ENCODE data around the gene SGPL1. TPM values are rescaled to one million over a fixed set of nuclear protein-coding genes. Genes with fewer than 3 reads are reported as not detected.

Gene SGPL1
- total RNA-seq, 3 donors from 2014 or later: 50.5 to 67.2 (median 55.5) TPM

DNA sequence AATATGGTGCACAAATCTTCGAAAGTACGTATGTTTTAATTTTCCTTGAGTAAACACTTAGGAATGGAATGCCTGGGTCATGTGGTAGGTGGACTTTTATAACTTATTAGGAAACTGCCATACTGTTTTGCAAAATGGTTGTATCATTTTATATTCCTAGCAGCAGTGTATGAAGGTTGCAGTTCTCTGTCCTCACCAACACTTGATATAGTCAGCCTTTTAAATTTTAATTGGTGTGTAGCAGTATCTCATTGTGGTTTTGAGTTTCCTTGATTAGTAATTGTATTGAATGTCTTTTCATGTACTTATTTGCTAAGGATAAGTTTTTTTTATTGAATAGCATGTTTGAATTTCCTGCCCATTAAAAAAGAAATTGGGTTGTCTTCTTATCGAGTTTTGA is 73.5 kb downstream of the SGPL1 start:
- intact Hi-C loops (cut with DNase I, micrococcal nuclease): no loop called here
- ATAC-seq: no peak

DNA sequence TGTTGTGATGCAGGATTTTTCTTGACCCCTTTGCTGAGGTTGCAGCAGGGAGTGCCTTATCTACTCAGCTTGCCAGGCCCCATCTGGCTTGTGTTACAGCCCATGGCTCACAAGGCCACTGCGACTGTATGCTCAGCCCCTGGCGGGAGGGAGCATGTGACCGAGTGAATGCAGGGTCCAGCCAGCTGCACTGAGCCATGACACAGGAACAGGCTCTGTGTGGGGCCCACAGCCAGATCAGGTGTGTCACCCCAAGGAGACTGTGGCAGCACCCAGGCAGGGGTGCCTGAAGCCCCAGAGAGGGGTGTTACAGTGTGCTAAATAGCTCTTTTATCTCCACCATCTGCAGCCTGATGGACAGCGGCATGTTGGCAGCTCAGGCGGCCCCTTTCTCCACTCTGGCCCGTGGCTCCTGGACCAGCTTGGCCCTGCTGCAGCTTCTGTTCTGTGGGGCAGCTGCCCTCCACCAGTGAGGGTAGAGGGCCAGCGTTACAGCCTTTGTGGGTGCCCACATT is 75.2 kb downstream of the SGPL1 start:
- intact Hi-C loops (cut with DNase I, micrococcal nuclease): no loop called here
- DNase-seq (no peak), ATAC-seq (no peak)
- Histone ChIP-seq H3K4me3 (no peak overlapping the region), H3K4me1 (ENCODE audit: low read depth) (peaks cover 9% of the 10 kb centered on the region), H3K36me3 (ENCODE audit: low read depth) (no peaks in the 10 kb centered on the region), H3K9me3 (no peaks in the 10 kb centered on the region)
- TF ChIP-seq, protein P1, sequence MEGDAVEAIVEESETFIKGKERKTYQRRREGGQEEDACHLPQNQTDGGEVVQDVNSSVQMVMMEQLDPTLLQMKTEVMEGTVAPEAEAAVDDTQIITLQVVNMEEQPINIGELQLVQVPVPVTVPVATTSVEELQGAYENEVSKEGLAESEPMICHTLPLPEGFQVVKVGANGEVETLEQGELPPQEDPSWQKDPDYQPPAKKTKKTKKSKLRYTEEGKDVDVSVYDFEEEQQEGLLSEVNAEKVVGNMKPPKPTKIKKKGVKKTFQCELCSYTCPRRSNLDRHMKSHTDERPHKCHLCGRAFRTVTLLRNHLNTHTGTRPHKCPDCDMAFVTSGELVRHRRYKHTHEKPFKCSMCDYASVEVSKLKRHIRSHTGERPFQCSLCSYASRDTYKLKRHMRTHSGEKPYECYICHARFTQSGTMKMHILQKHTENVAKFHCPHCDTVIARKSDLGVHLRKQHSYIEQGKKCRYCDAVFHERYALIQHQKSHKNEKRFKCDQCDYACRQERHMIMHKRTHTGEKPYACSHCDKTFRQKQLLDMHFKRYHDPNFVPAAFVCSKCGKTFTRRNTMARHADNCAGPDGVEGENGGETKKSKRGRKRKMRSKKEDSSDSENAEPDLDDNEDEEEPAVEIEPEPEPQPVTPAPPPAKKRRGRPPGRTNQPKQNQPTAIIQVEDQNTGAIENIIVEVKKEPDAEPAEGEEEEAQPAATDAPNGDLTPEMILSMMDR (IDR thresholded peaks at IDR 0.05): no peak

More for the DNA sequence above, 73.5 kb downstream of the SGPL1 start:
- TF ChIP-seq, protein P1 (IDR thresholded peaks at IDR 0.05): no peak
- Histone ChIP-seq H3K4me3 (no peak overlapping the region), H3K36me3 (ENCODE audit: low read depth) (no peaks in the 10 kb centered on the region), H3K9me3 (no peaks in the 10 kb centered on the region), H3K4me1 (ENCODE audit: low read depth) (peaks cover 9% of the 10 kb centered on the region)
- DNase-seq: no peak

DNA sequence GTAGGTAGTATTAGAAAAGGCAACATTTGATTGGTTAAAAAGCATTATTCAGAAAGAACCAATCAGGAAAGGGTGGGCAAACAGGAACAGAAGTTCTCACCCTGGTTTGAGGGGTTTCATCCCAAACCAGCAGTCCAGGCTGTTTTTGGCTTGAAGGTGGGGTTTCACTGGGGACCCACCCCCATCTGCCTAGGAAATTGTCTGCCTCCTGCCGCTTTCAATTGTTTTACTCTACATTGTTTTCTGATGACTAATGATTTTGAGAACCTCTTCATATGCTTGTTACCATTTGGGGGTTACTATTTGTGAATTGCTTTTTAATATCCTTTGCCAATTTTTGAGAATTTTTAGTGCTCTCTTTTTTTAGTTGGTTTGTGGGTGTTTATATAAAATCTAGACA is 75.9 kb downstream of the SGPL1 start:
- H3K36me3 ChIP-seq (ENCODE audit: low read depth): no peaks in the 10 kb centered on the region
- DNase-seq (no peak), ATAC-seq (no peak)
- no peaks in the 10 kb centered on the region for H3K9me3 ChIP-seq
- H3K4me3 ChIP-seq: no peak overlapping the region
- TF ChIP-seq, protein P1 (IDR thresholded peaks at IDR 0.05): no peak
- H3K4me1 ChIP-seq (ENCODE audit: low read depth): peaks cover 9% of the 10 kb centered on the region
- intact Hi-C loops (cut with DNase I, micrococcal nuclease): no loop called here

DNA sequence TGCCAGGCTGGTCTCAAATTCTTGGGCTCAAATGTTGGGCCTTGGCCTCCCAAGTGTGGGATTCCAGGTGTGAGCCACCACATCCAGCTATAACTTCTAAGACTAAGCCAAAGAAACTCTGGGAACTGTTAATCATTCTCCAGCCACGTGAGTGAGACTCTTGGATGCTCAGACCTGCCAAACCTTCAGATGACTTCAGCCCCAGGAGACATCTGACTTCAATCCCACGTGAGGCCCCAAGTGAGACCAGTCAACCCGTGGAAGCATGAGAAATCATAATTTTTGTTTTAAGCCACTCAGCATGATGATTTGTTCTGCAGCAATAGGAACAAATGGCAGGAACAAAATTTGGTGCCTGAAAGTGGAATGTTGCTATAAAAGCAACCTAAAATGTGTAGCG is 76.9 kb downstream of the SGPL1 start:
- intact Hi-C loops (cut with DNase I, micrococcal nuclease): no loop called here
- no peaks in the 10 kb centered on the region for H3K9me3 ChIP-seq
- ATAC-seq (no peak), DNase-seq (no peak)
- TF ChIP-seq, protein P1 (IDR thresholded peaks at IDR 0.05): no peak
- no peaks in the 10 kb centered on the region for H3K36me3 ChIP-seq (ENCODE audit: low read depth)
- no peak overlapping the region for H3K4me3 ChIP-seq
- peaks cover 4% of the 10 kb centered on the region for H3K4me1 ChIP-seq (ENCODE audit: low read depth)

DNA sequence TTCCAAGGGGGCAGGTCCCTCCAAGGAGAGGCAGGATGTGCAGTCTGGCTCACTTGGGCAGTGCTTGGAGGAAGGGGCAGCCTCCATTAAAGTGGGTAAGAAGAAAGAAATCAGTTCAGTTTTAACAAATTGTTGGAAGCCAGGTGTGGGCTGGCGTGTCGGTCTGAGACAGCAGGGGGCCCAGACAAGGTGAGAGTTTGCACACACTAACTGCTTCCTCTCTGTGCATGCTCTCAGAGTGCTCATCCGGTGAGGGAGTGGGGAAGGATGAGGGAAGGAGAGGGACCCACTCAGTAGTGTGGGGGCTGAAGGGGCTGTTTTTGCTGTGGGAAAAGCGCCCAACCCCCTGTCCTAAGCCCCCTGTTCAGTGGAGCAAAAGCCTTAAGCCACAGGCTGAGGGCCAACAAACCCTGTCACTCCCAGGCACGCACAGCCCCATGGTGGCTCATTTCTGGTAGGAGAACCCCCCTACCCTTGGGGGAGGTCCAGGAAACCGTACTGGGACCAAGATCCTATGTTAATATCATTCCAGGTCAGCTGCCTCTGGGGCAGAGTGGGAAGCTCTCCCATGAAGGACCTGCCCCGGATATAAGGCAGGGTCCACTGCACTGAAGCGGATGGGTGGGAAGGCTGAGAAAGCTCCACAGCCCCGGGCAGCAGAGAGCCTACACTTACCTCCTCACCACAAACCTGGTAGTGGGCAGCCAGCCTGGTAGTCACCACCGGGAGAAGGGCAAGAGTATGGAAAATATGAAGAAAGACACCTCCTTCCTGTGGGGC is 77.7 kb downstream of the SGPL1 start:
- Histone ChIP-seq H3K4me1 (ENCODE audit: low read depth) (peaks cover 3% of the 10 kb centered on the region), H3K4me3 (no peak overlapping the region), H3K9me3 (no peaks in the 10 kb centered on the region), H3K36me3 (ENCODE audit: low read depth) (no peaks in the 10 kb centered on the region)
- no peak for ATAC-seq
- DNase-seq: no peak
- intact Hi-C loops (cut with DNase I, micrococcal nuclease): no loop called here
- TF ChIP-seq, protein P1 (IDR thresholded peaks at IDR 0.05): no peak

All from mucosa of descending colon (tissue), 3 donors.